HG02884 (cell line): ENCODE data around the gene ERAS.
"Not testable (repeated sequence)": the region's sequence is repeated elsewhere in the genome, so short reads cannot be mapped to it uniquely, and the experiment has no call there.

Experiments
- ATAC-seq: cut with Tn5 transposase; IDR thresholded peaks from one replicate; pipeline ENCODE4 v1.9.1; 2021; ENCODE audit warnings: mild to moderate bottlenecking, moderate library complexity; ENCODE audit not compliant: unreplicated experiment

ERAS gene

GRCh38 chrX:48794911-48795515 lies 31.3 kb upstream of the ERAS start:
- ATAC-seq = no peak

DNA sequence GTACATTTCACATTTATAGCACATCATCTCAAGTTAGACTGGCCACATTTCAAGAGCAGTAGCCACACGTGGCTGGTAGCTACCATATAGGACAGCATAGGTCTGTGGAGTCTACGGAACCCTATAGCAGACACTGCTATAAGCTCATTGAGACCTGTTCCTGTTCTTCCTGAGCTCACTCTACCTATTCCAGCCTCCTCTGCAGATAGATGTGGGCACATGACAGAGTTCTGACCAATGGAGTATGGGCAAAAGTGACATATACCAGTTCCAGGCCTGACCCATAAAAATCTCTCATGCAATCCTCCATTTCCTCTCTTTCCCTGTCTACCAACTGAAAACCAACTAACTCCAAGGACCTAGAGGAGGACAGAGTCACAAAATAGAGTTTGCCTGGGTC lies 28.0 kb upstream of the ERAS start:
- no peak for ATAC-seq

GRCh38 chrX:48800574-48801279 lies 25.6 kb upstream of the ERAS start:
- ATAC-seq = no peak

GRCh38 chrX:48801280-48802088 lies 24.8 kb upstream of the ERAS start, which contains the start of gene HDAC6:
Gene HDAC6 (plus strand): TSS chrX:48802067. CDS start chrX:48802693, 626 bp downstream.
- peak; percentile 87 for ATAC-seq

DNA sequence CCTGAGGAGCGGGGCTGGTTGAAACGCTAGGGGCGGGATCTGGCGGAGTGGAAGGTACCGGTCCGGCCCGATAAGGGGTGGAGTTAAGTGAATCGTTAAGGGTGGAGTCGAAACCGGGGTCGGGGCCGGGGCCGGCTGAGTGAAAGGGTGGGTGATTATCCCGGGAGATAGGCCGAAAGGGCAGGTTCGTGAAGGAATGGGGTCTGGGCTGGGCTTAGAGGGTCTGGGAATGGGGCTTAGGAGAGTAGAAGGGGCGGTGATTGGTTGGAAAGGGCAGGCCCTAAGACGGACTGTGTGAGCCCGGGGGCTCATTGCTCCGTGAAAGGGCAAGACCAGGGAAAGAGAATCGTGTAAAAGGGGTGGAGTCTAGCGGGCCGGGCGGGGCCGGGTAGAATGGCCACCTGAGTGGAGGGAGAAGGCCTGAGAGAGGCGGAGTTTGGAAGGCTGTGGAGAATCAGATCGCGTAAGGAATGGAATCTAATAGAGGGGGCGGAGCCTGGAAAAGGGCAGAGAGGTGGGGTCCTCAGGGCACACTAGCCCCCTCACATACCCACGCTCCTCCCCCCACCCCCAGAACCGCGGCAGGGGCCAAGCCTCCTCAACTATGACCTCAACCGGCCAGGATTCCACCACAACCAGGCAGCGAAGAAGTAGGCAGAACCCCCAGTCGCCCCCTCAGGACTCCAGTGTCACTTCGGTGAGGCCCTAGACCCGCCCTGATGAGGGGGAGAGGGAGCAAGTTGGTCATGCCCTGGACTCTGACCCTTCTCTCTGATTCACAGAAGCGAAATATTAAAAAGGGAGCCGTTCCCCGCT lies 24.0 kb upstream of the ERAS start:
- peak; percentile 43 for ATAC-seq

- no peak for ATAC-seq
These were observed 23.5 kb upstream of the ERAS start for GRCh38 chrX:48802905-48803200.

DNA sequence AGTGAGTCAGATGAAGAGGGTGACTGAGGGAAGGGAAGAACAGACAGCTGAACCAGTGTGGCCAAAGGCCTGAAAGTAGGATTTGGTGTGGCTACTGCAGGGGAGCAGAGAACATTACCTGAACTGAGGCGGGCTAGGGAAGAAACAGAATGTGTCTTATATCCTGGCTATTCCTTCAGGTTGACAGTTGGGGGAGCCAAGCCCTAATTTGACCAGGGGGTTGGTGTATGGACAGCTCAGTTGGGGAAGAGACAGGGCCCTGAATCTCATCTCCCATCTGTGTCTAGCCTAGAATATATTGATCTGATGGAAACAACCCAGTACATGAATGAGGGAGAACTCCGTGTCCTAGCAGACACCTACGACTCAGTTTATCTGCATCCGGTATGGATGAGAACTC lies 20.2 kb upstream of the ERAS start:
- no peak for ATAC-seq

DNA sequence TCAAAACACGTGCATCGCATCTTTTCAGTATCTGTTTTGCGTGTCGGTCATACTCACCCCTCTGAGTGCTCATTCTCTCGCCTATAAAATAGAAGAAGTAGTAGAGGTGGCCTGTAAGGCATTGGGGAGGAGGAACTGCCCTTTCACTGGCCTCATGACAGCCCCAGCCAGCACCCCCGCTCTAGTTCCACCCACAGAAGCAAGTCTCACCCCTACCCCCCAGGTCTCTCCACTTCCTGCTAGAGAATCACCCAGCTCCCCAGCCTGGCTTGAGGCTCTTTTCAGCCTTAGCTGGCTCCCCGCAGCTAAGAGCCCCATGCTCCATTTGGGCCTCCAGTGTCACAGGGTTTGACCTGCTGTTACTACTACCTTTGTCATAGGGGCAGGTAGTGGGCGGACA lies 12.7 kb upstream of the ERAS start:
- no peak for ATAC-seq

GRCh38 chrX:48814722-48815121 lies 11.6 kb upstream of the ERAS start:
- ATAC-seq = no peak

DNA sequence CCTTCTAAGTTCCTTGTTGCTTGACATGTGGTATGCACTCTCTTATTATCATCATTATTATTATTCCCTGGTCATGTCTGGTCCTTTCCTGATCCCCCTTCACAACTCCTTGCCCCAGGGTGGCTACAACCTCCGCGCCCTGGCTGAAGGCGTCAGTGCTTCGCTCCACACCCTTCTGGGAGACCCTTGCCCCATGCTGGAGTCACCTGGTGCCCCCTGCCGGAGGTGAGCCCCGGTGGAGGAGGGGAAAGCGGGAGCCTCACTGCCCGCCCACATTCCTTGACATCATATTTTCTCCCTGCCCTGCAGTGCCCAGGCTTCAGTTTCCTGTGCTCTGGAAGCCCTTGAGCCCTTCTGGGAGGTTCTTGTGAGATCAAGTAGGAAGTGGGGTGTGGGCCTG lies 11.0 kb upstream of the ERAS start:
- ATAC-seq = no peak

DNA sequence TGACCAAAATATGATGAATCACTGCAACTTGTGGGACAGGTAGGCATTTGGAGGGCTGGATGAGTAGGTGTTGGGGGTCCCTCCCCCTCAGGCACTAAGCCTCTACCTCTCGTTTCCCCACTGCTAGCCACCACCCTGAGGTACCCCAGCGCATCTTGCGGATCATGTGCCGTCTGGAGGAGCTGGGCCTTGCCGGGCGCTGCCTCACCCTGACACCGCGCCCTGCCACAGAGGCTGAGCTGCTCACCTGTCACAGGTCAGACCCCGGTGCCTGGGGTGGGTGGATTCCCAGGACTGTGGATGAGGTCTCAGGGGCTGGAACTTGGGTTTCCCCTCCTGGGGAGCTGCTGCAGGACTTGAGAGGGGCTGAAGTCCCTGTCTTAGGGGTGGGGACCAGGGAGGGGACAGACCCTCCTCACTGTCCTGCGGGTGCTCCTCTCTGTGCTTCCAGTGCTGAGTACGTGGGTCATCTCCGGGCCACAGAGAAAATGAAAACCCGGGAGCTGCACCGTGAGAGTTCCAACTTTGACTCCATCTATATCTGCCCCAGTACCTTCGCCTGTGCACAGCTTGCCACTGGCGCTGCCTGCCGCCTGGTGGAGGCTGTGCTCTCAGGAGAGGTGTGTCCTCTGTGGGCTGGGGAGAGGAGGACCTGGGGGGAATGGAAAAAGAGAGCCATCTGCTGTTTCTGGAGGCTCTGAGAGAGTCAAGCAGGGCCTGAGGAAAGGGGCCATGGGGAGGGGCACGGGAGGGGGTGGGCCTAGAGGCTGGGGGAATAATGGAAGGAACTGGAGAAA lies 10.1 kb upstream of the ERAS start:
- no peak for ATAC-seq

- ATAC-seq = no peak
These were observed 8.2 kb upstream of the ERAS start for GRCh38 chrX:48818098-48818497.

DNA sequence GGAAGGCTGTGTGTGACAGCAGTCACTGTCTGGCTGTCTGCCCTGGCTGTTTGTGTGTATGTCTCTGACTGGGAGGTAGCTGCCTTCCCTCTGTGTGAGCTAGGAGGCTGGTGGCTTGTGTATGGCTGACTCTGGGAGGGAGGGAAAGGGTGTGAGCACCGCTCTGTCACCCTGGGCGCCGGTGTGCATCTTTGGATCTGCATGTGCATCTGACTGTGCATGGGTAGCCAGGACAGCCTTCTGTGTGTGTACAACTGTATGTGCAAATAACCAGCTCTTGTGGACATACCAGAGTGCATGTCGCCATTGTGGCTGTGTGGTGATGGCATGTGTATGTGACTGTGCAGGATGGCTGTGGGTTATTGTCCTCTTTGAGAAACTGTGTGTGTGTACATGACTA lies 7.4 kb upstream of the ERAS start:
- no peak for ATAC-seq

- not testable (repeated sequence) for ATAC-seq
These were observed 6.9 kb upstream of the ERAS start for GRCh38 chrX:48819394-48819793.

DNA sequence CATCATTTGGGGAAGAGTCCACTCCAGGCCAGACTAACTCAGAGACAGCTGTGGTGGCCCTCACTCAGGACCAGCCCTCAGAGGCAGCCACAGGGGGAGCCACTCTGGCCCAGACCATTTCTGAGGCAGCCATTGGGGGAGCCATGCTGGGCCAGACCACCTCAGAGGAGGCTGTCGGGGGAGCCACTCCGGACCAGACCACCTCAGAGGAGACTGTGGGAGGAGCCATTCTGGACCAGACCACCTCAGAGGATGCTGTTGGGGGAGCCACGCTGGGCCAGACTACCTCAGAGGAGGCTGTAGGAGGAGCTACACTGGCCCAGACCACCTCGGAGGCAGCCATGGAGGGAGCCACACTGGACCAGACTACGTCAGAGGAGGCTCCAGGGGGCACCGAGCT lies 3.3 kb upstream of the ERAS start:
- ATAC-seq = no peak

DNA sequence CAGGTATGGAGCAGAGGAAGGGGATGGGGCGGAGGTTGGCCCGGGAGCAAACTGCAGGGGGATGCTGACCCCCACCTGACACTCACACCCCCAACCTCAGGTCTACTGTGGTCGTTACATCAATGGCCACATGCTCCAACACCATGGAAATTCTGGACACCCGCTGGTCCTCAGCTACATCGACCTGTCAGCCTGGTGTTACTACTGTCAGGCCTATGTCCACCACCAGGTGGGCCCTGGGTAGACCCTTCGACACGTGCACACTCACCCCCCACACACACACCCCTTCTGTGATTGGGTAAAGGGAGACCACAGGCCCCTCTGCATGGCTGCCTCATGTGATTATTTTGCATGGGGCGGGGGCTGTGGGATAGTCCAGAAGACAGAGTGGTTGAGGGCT lies 2.2 kb upstream of the ERAS start:
- ATAC-seq = no peak

- no peak for ATAC-seq
These were observed 752 bp downstream of the ERAS start for GRCh38 chrX:48826876-48827653.

- no peak for ATAC-seq
These were observed 1.3 kb downstream of the ERAS start for GRCh38 chrX:48827654-48827968.

GRCh38 chrX:48829016-48829735 lies 2.9 kb downstream of the ERAS start:
- no peak for ATAC-seq
